Bronchial epithelial cell (primary cell): ENCODE results near the gene ERCC6. TPM values are rescaled to one million over a fixed set of nuclear protein-coding genes. Genes with fewer than 3 reads are reported as not detected.

Experiments used
- DNase-seq: peaks from one replicate; pipeline ENCODE4 v3.0.0-alpha.2; 2010; ENCODE audit warnings: low read depth
- FAIRE-seq: peaks from 2 replicates; lab custom pipeline; 2011; peaks lifted over from hg19 to GRCh38; lab: Jason Lieb, UNC
- H3K27me3 ChIP-seq: 2 replicates; pipeline ENCODE4 v1.5.1; 2011; ENCODE audit warnings: low read length; ENCODE audit not compliant: control insufficient read depth, insufficient read depth
- H3K36me3 ChIP-seq: 2 replicates; pipeline ENCODE4 v1.5.1; 2011; ENCODE audit warnings: low read length; ENCODE audit not compliant: control insufficient read depth, insufficient read depth
- H3K4me3 ChIP-seq: 2 replicates; pipeline ENCODE4 v1.5.1; 2011; ENCODE audit warnings: mild to moderate bottlenecking, low read depth, low read length, control low read depth
- total RNA-seq: library from RNA; depleted of rRNA; stranded (reverse); fragments of >200 nt; gene quantifications from 2 replicates; pipeline ENCODE4 v1.2.1, GENCODE V29; 2014
- TF ChIP-seq, protein P1 (sequence below): IDR thresholded peaks from 2 replicates; pipeline ENCODE4 v1.5.1; 2011; ENCODE audit warnings: mild to moderate bottlenecking, moderate library complexity, low read length, control low read depth, inconsistent platforms; ENCODE audit not compliant: insufficient read depth, severe bottlenecking

The ERCC6 gene
- total RNA-seq, 1 donor from 2014 or later = 19.2 TPM

DNA sequence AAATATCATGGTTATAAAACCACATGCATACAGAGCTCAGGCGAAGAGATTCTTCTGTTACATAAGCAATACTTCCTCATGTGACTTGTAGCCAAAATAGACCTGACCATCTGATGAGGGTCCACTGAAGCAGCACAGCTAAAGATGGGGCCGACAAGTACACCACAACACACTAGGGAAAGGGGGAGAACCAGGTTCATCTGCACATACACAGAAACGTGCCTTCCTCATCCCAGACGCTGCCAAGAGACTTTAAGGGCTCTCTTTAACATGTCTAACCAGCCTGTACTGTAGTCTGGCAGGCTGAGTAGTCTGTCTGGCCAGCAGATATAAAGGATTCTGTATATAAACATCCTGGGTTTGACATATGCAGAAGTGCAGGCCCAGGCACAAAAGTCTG, 30.3 kb downstream of the ERCC6 start:
- FAIRE-seq (no peak), DNase-seq (no peak)
- no peaks in the 10 kb centered on the region for H3K27me3 ChIP-seq
- TF ChIP-seq, protein P1, sequence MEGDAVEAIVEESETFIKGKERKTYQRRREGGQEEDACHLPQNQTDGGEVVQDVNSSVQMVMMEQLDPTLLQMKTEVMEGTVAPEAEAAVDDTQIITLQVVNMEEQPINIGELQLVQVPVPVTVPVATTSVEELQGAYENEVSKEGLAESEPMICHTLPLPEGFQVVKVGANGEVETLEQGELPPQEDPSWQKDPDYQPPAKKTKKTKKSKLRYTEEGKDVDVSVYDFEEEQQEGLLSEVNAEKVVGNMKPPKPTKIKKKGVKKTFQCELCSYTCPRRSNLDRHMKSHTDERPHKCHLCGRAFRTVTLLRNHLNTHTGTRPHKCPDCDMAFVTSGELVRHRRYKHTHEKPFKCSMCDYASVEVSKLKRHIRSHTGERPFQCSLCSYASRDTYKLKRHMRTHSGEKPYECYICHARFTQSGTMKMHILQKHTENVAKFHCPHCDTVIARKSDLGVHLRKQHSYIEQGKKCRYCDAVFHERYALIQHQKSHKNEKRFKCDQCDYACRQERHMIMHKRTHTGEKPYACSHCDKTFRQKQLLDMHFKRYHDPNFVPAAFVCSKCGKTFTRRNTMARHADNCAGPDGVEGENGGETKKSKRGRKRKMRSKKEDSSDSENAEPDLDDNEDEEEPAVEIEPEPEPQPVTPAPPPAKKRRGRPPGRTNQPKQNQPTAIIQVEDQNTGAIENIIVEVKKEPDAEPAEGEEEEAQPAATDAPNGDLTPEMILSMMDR = no peak
- H3K4me3 ChIP-seq = no peak overlapping the region
- no peaks in the 10 kb centered on the region for H3K36me3 ChIP-seq

DNA sequence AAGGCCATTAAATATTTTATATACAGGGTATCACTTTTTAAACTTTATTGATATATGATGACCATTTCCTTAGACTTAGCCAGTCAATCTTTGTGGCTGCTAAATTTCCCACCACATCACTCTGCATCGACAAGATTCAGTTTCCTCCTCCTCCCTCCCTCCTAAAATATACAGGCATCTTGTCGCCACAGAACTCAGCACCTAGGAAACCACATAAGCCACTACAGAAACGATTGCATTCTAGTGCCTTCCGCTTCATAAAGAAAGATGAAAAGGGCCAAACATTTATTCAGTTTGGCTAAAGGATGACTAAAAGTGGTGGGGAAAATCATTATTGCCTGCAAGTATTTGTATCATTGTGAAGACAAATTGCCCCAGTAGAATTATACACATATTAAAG, 30.7 kb downstream of the ERCC6 start:
- Histone ChIP-seq H3K36me3 (no peaks in the 10 kb centered on the region), H3K4me3 (no peak overlapping the region), H3K27me3 (no peaks in the 10 kb centered on the region)
- TF ChIP-seq, protein P1 = no peak
- no peak for DNase-seq
- FAIRE-seq = no peak

DNA sequence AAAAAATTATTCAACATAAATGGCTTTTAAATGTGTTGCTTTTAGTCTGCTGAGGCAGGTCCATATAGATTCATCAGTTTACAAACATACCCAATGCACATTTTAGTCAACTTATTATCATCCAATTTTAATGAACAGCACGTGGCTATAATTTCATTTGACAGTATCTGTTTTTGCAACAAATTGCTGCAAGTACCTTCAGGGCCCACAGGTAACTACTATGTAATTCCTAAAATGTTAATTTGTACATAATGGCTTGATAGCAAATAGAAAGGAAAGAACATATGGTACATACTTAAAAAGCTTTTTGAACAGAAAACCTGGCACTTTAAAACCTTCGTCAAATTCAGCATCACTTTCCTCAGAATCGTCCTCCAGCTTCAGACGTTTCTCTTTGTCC, 33.3 kb downstream of the ERCC6 start:
- FAIRE-seq = no peak
- DNase-seq = no peak
- TF ChIP-seq, protein P1 = no peak
- Histone ChIP-seq H3K27me3 (no peaks in the 10 kb centered on the region), H3K4me3 (no peak overlapping the region), H3K36me3 (no peaks in the 10 kb centered on the region)

DNA sequence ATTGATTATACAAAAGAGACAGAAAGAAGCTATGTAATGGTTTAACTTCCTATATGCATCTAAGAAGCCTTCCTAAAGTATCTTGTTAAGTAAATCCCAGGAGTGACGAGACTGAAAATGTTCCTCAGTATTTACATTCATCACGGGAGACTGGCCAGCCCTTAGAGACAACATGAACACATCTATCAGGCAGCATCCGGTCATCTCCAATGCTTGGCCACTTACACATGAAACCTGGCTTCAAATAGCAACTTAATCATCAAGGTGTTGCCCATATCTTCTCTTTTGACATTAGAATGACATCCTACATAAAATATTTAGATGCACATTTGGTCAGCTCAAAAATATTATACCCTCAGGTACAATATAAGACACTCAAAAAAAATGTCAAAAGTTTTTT, 33.8 kb downstream of the ERCC6 start:
- Histone ChIP-seq H3K36me3 (no peaks in the 10 kb centered on the region), H3K27me3 (no peaks in the 10 kb centered on the region), H3K4me3 (no peak overlapping the region)
- no peak for FAIRE-seq
- TF ChIP-seq, protein P1 = no peak
- DNase-seq = no peak

DNA sequence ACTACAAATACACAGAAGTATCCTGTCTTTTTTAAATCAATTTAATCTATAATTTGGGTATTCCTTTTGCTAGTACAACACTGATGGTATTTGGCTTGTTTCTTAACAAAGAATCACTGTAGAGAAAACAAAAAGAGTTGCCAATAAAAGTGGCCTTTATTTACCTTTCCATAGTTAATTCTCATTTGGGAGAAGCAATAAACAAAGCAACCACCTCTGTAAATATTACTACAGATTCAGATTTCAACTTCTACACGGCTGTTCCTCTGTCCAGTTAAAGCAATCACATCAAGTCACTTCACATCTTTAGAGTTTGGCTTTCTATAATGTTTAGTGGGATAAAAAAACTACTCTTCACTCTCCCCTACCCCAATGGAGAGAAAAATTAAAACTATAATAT, 34.4 kb downstream of the ERCC6 start:
- FAIRE-seq = no peak
- no peaks in the 10 kb centered on the region for H3K36me3 ChIP-seq
- no peak overlapping the region for H3K4me3 ChIP-seq
- TF ChIP-seq, protein P1 = no peak
- no peak for DNase-seq
- no peaks in the 10 kb centered on the region for H3K27me3 ChIP-seq

DNA sequence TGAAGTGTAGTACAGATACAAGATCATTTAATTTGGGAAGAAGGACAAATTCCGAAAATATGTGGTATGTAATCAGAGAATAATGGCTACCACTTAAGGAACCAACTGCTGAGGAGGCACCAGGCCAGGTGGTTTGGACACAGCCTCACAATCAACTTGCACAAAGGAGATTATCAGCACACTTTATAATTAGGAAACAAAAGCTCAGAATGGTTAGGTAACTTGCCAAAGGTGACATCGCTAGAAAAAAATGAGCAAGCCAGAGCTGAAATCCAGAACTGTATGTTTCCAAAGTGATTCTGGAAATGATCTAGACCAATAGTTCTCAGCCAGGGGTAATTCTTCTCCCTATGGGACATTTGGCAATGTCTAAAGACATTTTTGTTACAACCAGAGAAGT, 36.6 kb downstream of the ERCC6 start:
- Histone ChIP-seq H3K36me3 (no peaks in the 10 kb centered on the region), H3K4me3 (no peak overlapping the region), H3K27me3 (no peaks in the 10 kb centered on the region)
- DNase-seq = no peak
- FAIRE-seq = no peak
- TF ChIP-seq, protein P1 = no peak
